Measurements from ENCODE around the gene DPP6. TPM values are rescaled to one million over a fixed set of nuclear protein-coding genes. Genes with fewer than 3 reads are reported as not detected.

The DPP6 gene
- total RNA-seq, 1 donor from 2014 or later, result not detected

DNA sequence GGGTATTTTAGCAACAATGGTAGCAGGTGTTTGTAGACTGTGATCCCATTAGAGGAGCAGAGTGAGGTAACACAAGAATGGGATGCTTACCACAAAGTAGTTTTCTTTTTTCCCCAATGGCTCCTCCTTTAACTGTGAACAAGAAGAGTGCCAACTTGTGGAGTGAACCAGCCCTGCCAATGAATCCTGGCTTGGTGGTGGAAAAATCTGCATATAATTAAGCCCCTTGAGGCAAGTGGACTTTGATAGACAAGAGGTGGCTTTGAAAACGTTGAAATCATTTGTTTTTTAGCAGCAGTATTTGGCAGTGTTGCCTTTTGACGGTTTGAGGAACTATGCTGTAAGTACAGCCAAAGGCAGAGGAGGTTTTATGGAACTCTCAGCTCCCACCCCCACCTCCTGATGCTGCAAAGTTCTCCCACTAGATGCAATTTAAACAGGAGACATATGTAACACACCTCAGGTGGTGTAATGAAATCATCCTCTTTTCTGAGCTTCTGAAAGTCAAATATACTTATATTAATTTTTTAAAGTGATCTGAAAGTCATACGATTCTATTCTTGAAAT, 295.6 kb downstream of the DPP6 start:
- H3K4me3 Mint-ChIP-seq, result no peak overlapping the region
- ATAC-seq (ENCODE audit: low read depth) (no peak), DNase-seq (no peak)
- intact Hi-C loops (cut with micrococcal nuclease), result no loop called here
- ChIA-PET POLR2A (no interaction called here), CTCF (no interaction called here)
- no peaks in the 10 kb centered on the region for H3K27me3 Mint-ChIP-seq
- H3K27ac Mint-ChIP-seq, result no peak overlapping the region
- H3K9me3 Mint-ChIP-seq, result peaks cover 12% of the 10 kb centered on the region
- no peaks in the 10 kb centered on the region for H3K4me1 Mint-ChIP-seq
- no peaks in the 10 kb centered on the region for H3K36me3 Mint-ChIP-seq (ENCODE audit: low read depth)
- no peak for TF ChIP-seq CTCF (IDR thresholded peaks at IDR 0.05)

- Mint-ChIP-seq H3K27ac (no peak overlapping the region), H3K36me3 (ENCODE audit: low read depth) (no peaks in the 10 kb centered on the region), H3K27me3 (no peaks in the 10 kb centered on the region), H3K9me3 (peaks cover 9% of the 10 kb centered on the region), H3K4me1 (no peaks in the 10 kb centered on the region), H3K4me3 (no peak overlapping the region)
- ChIA-PET POLR2A (no interaction called here), CTCF (no interaction called here)
- ATAC-seq (ENCODE audit: low read depth) (no peak), DNase-seq (no peak)
- TF ChIP-seq CTCF (IDR thresholded peaks at IDR 0.05), result no peak
- intact Hi-C loops (cut with micrococcal nuclease), result no loop called here
These were observed 298.7 kb downstream of the DPP6 start for GRCh38 chr7:154350892-154351291.

DNA sequence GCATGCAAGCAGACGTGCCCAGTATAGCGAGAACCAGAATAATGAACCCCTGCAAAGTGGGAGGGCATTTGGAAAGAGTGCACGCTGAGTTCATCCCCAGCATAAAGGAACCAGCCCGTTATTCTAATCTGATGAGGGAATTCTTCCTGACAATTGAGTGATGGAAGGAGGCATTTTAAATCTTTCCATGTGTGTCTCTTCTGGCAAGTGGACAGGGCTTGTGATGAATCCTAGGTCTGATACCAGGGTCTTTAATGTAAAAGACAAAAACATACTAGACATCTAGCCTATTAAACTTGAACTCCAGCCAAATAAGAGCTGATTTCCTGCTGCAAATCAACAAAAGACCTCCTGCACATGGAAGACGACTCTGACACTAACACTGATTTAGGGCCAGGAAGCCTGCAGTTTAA, 301.2 kb downstream of the DPP6 start:
- Mint-ChIP-seq H3K9me3 (peaks cover 9% of the 10 kb centered on the region), H3K27ac (no peak overlapping the region), H3K4me1 (no peaks in the 10 kb centered on the region), H3K36me3 (ENCODE audit: low read depth) (no peaks in the 10 kb centered on the region), H3K4me3 (no peak overlapping the region), H3K27me3 (no peaks in the 10 kb centered on the region)
- POLR2A ChIA-PET, result no interaction called here
- ATAC-seq (ENCODE audit: low read depth) (no peak), DNase-seq (no peak)
- CTCF ChIA-PET, result no interaction called here
- intact Hi-C loops (cut with micrococcal nuclease), result no loop called here
- no peak for TF ChIP-seq CTCF (IDR thresholded peaks at IDR 0.05)

DNA sequence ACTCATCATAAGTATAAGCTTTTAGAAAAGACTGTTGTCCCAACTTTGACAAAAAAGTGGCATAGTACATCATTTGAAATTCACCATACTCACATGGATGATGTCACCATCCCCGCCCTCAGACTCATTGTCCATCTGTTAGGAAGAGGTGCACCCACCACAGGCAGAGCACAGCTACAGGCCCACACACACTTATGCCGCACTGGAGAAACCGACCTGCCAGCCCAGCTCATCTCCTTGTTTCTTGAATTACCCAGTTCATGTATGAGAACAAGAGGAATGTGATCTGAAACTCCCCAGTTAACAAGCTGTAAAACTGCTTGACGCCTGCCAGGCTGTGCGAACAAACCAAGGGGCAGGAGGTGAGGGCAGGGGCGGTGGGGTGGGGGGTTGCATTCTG, 312.0 kb downstream of the DPP6 start:
- Mint-ChIP-seq H3K36me3 (ENCODE audit: low read depth) (no peaks in the 10 kb centered on the region), H3K27ac (no peak overlapping the region), H3K9me3 (peaks cover 6% of the 10 kb centered on the region), H3K27me3 (no peaks in the 10 kb centered on the region), H3K4me3 (no peak overlapping the region), H3K4me1 (no peaks in the 10 kb centered on the region)
- TF ChIP-seq CTCF (IDR thresholded peaks at IDR 0.05), result no peak
- POLR2A ChIA-PET, result no interaction called here
- intact Hi-C loops (cut with micrococcal nuclease), result no loop called here
- no peak for DNase-seq
- CTCF ChIA-PET, result no interaction called here
- ATAC-seq (ENCODE audit: low read depth), result no peak

GRCh38 chr7:154371424-154371823, 319.2 kb downstream of the DPP6 start:
- Mint-ChIP-seq H3K4me1 (no peaks in the 10 kb centered on the region), H3K4me3 (no peak overlapping the region), H3K9me3 (peaks cover 5% of the 10 kb centered on the region), H3K27ac (no peak overlapping the region), H3K36me3 (ENCODE audit: low read depth) (no peaks in the 10 kb centered on the region), H3K27me3 (no peaks in the 10 kb centered on the region)
- POLR2A ChIA-PET, result no interaction called here
- no peak for TF ChIP-seq CTCF (IDR thresholded peaks at IDR 0.05)
- ATAC-seq (ENCODE audit: low read depth) (no peak), DNase-seq (no peak)
- CTCF ChIA-PET, result no interaction called here
- intact Hi-C loops (cut with micrococcal nuclease), result no loop called here

Measured in activated B cell treated with CpG ODN at 0.5 μM for 24 hours (primary cell).